Upper lobe of right lung (tissue), 1 donor: ENCODE results near the gene RPS4Y2. TPM values are rescaled to one million over a fixed set of nuclear protein-coding genes. Genes with fewer than 3 reads are reported as not detected.

ENCODE experiments used
- ATAC-seq: fragments of 200-7000 bp; cut with Tn5 transposase; one replicate; pipeline ENCODE4 v1.9.1; 2020; ENCODE audit warnings: mild to moderate bottlenecking, moderate library complexity
- DNase-seq: peaks from one replicate; pipeline ENCODE4 v3.0.0-alpha.2; 2020
- H3K27ac ChIP-seq: fragments of 200-600 bp; one replicate; pipeline ENCODE4 v1.8.0; 2022
- H3K27me3 ChIP-seq: fragments of 200-600 bp; one replicate; pipeline ENCODE4 v1.8.0; 2022; ENCODE audit warnings: mild to moderate bottlenecking
- H3K36me3 ChIP-seq: fragments of 200-600 bp; one replicate; pipeline ENCODE4 v1.8.0; 2022
- H3K4me1 ChIP-seq: fragments of 200-600 bp; one replicate; pipeline ENCODE4 v1.8.0; 2022
- H3K4me3 ChIP-seq: fragments of 200-600 bp; one replicate; pipeline ENCODE4 v1.8.0; 2022; ENCODE audit warnings: mild to moderate bottlenecking
- H3K9me3 ChIP-seq: fragments of 200-600 bp; one replicate; pipeline ENCODE4 v1.8.0; 2022
- intact Hi-C: fragments of 100-400 bp; cut with DNase I; formaldehyde crosslinking; loops from one replicate; pipeline ENCODE4 v1.11.0; 2022
- long read RNA-seq: library from polyadenylated mRNA; unstranded; transcript quantifications from one replicate; pipeline ENCODE4 v2.0.0, GENCODE V29; 2021
- total RNA-seq: library from RNA; stranded (reverse); fragmentation: NEBNext Ultra II Directional; extraction: Animal tissue kit (Norgen Biotek cat#: 25700); gene quantifications from one replicate; pipeline ENCODE4 v1.2.1, GENCODE V29; 2021
- TF ChIP-seq, protein P1 (sequence below): fragments of 200-600 bp; IDR thresholded peaks from one replicate; pipeline ENCODE4 v1.8.0; 2022; ENCODE audit warnings: antibody characterized with exemption
- donor health status: DM: no; HTN: yes; CAD: no; lungs with severe emphysema.

The RPS4Y2 gene
- total RNA-seq, result not detected
- long read RNA-seq, result 0 reads

DNA sequence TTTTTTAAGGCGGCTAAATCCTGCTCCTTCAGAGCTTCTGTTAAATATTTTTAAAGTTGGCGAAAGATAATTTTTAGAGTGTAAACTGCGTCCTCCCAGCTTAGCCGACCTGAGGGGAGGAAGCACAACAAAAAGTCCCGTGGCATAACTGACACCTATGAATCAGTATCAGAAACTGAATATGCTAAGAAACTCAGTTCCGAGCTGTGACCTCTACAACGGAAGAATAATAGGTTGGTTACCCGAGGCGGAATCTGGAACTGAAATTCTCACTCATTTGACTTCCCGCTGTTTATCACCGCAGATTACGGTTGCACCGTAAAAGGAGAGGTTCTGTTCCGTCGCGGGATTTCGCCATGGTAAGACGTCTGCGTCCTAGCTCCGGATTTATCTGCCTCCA, at the start of gene RPS4Y2:
Gene RPS4Y2, plus strand, starts transcription at position 301 of the 400 bp plus-strand sequence. Its CDS starts 56 bp downstream, at position 357.
- DNase-seq (no peak), ATAC-seq (no peak)
- Histone ChIP-seq H3K36me3 (no peaks in the 10 kb centered on the region), H3K4me1 (no peaks in the 10 kb centered on the region), H3K9me3 (no peaks in the 10 kb centered on the region), H3K27me3 (no peaks in the 10 kb centered on the region), H3K27ac (no peak within 1 kb of the TSS), H3K4me3 (no peak within 1 kb of the TSS)
- TF ChIP-seq, protein P1, sequence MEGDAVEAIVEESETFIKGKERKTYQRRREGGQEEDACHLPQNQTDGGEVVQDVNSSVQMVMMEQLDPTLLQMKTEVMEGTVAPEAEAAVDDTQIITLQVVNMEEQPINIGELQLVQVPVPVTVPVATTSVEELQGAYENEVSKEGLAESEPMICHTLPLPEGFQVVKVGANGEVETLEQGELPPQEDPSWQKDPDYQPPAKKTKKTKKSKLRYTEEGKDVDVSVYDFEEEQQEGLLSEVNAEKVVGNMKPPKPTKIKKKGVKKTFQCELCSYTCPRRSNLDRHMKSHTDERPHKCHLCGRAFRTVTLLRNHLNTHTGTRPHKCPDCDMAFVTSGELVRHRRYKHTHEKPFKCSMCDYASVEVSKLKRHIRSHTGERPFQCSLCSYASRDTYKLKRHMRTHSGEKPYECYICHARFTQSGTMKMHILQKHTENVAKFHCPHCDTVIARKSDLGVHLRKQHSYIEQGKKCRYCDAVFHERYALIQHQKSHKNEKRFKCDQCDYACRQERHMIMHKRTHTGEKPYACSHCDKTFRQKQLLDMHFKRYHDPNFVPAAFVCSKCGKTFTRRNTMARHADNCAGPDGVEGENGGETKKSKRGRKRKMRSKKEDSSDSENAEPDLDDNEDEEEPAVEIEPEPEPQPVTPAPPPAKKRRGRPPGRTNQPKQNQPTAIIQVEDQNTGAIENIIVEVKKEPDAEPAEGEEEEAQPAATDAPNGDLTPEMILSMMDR, result no peak
- intact Hi-C loops, result no loop called here

DNA sequence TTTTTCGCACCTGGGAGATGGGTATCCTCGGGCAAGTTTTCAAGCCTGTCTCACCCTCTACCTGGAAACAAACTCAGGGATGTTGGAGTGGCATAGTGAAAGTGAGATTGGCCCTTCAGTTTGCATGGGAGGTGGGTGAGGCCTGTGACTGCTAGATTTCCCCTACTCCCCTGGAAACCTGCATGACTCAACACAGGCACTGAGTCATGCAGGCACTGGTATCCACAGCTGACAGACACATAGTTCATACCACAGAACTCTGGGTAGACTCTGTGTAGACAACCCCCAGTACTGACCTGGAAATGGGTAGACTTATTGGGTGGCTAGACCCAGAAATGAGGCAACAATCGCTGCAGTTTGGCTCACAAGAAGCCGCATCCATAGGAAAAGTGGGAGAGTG, 41.5 kb upstream of the RPS4Y2 start:
- Histone ChIP-seq H3K9me3 (no peaks in the 10 kb centered on the region), H3K4me3 (no peak overlapping the region), H3K27ac (no peak overlapping the region), H3K36me3 (no peaks in the 10 kb centered on the region), H3K4me1 (no peaks in the 10 kb centered on the region), H3K27me3 (no peaks in the 10 kb centered on the region)
- ATAC-seq (no peak), DNase-seq (no peak)
- TF ChIP-seq, protein P1, result no peak
- intact Hi-C loops, result no loop called here

DNA sequence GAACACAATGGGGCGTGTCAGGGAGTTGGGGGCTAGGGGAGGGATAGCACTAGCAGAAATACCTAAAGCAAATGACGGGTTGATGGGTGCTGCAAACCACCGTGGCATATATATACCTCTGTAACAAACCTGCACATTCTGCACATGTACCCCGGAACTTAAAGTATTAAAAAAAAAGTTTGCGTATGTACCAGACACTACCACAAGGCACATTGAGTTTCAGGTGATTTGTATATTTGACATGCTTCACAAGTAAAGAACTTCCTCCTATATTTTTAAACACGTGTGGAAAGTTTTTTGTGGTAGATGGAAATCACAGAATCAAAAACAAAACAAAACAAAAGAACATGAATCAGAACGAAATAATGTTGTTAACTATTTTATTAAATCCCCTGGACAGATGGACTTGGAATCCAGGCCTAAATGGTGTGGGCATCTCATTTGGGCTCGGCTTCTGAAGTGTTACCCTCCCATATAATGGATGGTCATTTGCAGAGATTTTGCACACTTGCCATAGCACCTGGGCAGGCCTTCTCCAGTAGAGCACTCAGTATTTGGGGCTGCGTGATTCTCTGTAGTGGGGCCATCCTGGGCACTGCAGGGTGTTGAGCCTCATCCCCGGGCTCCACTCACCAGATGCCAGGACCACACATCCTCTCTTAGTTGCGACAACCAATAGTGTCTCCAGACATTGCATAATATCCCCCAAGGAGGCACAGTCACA, 29.6 kb upstream of the RPS4Y2 start:
- Histone ChIP-seq H3K4me1 (no peaks in the 10 kb centered on the region), H3K9me3 (no peaks in the 10 kb centered on the region), H3K27me3 (no peaks in the 10 kb centered on the region), H3K27ac (no peak overlapping the region), H3K4me3 (no peak overlapping the region), H3K36me3 (no peaks in the 10 kb centered on the region)
- ATAC-seq (no peak), DNase-seq (no peak)
- intact Hi-C loops, result no loop called here
- TF ChIP-seq, protein P1, result no peak

DNA sequence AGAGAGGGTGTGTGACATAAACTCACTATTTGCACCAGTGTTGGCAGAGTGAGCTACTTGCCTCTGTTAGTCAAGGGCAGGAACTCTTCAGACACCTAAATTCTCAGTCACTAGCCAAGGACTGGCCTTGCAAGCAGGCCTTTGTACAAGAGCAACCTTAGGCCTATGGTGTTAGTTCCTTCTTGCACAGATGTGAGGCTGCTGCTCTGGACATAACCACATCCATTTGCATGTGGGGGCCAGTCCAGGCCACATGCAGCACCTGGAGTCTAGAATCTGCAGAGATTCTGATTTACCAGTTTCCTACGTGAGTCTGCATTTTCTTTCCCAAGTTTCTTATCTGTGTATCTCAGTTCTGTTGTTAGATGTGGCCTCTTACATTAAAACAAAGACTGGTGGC, 20.7 kb upstream of the RPS4Y2 start:
- H3K4me3 ChIP-seq, result no peak overlapping the region
- no peaks in the 10 kb centered on the region for H3K36me3 ChIP-seq
- no peaks in the 10 kb centered on the region for H3K27me3 ChIP-seq
- no peaks in the 10 kb centered on the region for H3K4me1 ChIP-seq
- no peaks in the 10 kb centered on the region for H3K9me3 ChIP-seq
- H3K27ac ChIP-seq, result no peak overlapping the region
- ATAC-seq (no peak), DNase-seq (no peak)
- TF ChIP-seq, protein P1, result no peak
- intact Hi-C loops, result no loop called here

DNA sequence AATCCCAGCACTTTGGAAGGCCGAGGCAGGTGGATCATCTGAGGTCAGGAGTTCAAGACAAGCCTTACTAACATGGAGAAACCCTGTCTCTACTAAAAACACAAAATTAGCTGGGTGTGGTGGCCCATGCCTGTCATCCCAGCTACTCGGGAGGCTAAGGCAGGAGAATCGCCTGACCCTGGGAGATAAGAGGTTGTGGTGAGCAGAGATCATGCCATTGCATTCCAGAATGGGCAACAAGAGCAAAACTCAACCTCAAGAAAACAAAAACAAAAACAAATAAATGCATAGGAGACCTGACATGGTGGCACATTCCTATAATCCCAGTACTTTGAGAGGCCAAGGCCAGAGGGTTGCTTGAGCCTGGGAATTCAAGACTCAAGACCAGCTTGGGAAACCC, 16.1 kb upstream of the RPS4Y2 start:
- Histone ChIP-seq H3K27me3 (no peaks in the 10 kb centered on the region), H3K27ac (no peak overlapping the region), H3K36me3 (no peaks in the 10 kb centered on the region), H3K9me3 (no peaks in the 10 kb centered on the region), H3K4me3 (no peak overlapping the region), H3K4me1 (no peaks in the 10 kb centered on the region)
- intact Hi-C loops, result no loop called here
- no peak for DNase-seq
- ATAC-seq, result no peak
- TF ChIP-seq, protein P1, result no peak
